Tibial nerve (tissue), 4 donors: ENCODE results near the gene SYNGAP1.

Experiments used
- EP300 ChIP-seq, 2 donors: sonication (generic); formaldehyde crosslinking; IDR thresholded peaks; one replicate each; pipeline ENCODE4 v1.6.1; 2017; ENCODE audit warnings: antibody characterized with exemption in 2 of 2, mild to moderate bottlenecking in 1 of 2
- POLR2A ChIP-seq, 2 donors: fragments of 450-650 bp; IDR thresholded peaks; one replicate each; pipeline ENCODE4 v1.6.1; 2017; ENCODE audit warnings: antibody characterized with exemption in 2 of 2, mild to moderate bottlenecking in 2 of 2, moderate library complexity in 2 of 2
- TF ChIP-seq, protein P1 (sequence below), 5 experiments: fragments of 200-600 bp in 3 of 5; fragments of 450-650 bp in 2 of 5; sonication (generic) in 3 of 5; IDR thresholded peaks; one replicate each; pipeline ENCODE4 v1.5.1; 2016 to 2019; ENCODE audit warnings: antibody characterized with exemption in 5 of 5, mild to moderate bottlenecking in 3 of 5, moderate library complexity in 2 of 5

- TF ChIP-seq, protein P1, sequence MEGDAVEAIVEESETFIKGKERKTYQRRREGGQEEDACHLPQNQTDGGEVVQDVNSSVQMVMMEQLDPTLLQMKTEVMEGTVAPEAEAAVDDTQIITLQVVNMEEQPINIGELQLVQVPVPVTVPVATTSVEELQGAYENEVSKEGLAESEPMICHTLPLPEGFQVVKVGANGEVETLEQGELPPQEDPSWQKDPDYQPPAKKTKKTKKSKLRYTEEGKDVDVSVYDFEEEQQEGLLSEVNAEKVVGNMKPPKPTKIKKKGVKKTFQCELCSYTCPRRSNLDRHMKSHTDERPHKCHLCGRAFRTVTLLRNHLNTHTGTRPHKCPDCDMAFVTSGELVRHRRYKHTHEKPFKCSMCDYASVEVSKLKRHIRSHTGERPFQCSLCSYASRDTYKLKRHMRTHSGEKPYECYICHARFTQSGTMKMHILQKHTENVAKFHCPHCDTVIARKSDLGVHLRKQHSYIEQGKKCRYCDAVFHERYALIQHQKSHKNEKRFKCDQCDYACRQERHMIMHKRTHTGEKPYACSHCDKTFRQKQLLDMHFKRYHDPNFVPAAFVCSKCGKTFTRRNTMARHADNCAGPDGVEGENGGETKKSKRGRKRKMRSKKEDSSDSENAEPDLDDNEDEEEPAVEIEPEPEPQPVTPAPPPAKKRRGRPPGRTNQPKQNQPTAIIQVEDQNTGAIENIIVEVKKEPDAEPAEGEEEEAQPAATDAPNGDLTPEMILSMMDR (IDR thresholded peaks at IDR 0.05) = no peak
- TF ChIP-seq EP300 (IDR thresholded peaks at IDR 0.05) = no peak
- TF ChIP-seq POLR2A (IDR thresholded peaks at IDR 0.05) = no peak
These were observed 29.0 kb upstream of the SYNGAP1 start for GRCh38 chr6:33390767-33391277.
